Right ventricle myocardium inferior (tissue), 1 donor: ENCODE data around the gene TMEM151B. TPM values are rescaled to one million over a fixed set of nuclear protein-coding genes. Genes with fewer than 3 reads are reported as not detected.
"Not testable (repeated sequence)": the region's sequence is repeated elsewhere in the genome, so short reads cannot be mapped to it uniquely, and the experiment has no call there.

Source experiments
- ATAC-seq: fragments of 200-7000 bp; cut with Tn5 transposase; one replicate; pipeline ENCODE4 v1.9.1; 2020; ENCODE audit warnings: mild to moderate bottlenecking, moderate library complexity
- DNase-seq: peaks from one replicate; pipeline ENCODE4 v3.0.0; 2021; ENCODE audit errors: missing footprints
- intact Hi-C: fragments of 100-400 bp; cut with DNase I; formaldehyde crosslinking; loops from one replicate; pipeline ENCODE4 v1.11.0; 2022
- total RNA-seq: library from RNA; stranded (reverse); fragmentation: NEBNext Ultra II Directional; extraction: Animal tissue kit (Norgen Biotek cat#: 25700); gene quantifications from one replicate; pipeline ENCODE4 v1.2.1, GENCODE V29; 2021
- donor health status: DM: no; HTN: yes; CAD: no; lungs with severe emphysema.

The TMEM151B gene
- total RNA-seq, 1 donor from 2014 or later: not detected

- ATAC-seq (peak; percentile 83), DNase-seq (peak; percentile 74)
- intact Hi-C loops: loop anchor here (1.0 to 5.0 kb wide), 3 partner anchors 70 to 242 kb away; no protein-coding TSS in a partner anchor
These were observed 68.2 kb downstream of the TMEM151B start for GRCh38 chr6:44338228-44339122.

- no peak for ATAC-seq
- intact Hi-C loops: loop anchor here (2.0 to 5.0 kb wide), 2 partner anchors 167 to 242 kb away; no protein-coding TSS in a partner anchor
- no peak for DNase-seq
These were observed 69.1 kb downstream of the TMEM151B start for GRCh38 chr6:44339301-44339700.

- intact Hi-C loops: loop anchor here (2.0 to 5.0 kb wide), 2 partner anchors 168 to 243 kb away; no protein-coding TSS in a partner anchor
- ATAC-seq: no peak
- no peak for DNase-seq
These were observed 69.7 kb downstream of the TMEM151B start for GRCh38 chr6:44339763-44340625.

GRCh38 chr6:44341095-44341890, 71.0 kb downstream of the TMEM151B start:
- no peak for ATAC-seq
- DNase-seq: no peak
- intact Hi-C loops: no loop called here

GRCh38 chr6:44342052-44342451, 71.8 kb downstream of the TMEM151B start:
- ATAC-seq: peak; percentile 49
- no peak for DNase-seq
- intact Hi-C loops: no loop called here

- ATAC-seq: peak; percentile 42
- DNase-seq: no peak
- intact Hi-C loops: no loop called here
These were observed 72.2 kb downstream of the TMEM151B start, which contains the start of gene SPATS1 for GRCh38 chr6:44342489-44342888. Gene SPATS1 (plus strand): TSS chr6:44342650. CDS start chr6:44343096, 446 bp downstream.

- ATAC-seq, intact Hi-C loops, DNase-seq: not testable (repeated sequence)
These were observed 76.6 kb downstream of the TMEM151B start for GRCh38 chr6:44346818-44347217.

GRCh38 chr6:44349904-44350649, 79.8 kb downstream of the TMEM151B start:
- DNase-seq (no peak), ATAC-seq (no peak)
- intact Hi-C loops: no loop called here

GRCh38 chr6:44350650-44350994, 80.4 kb downstream of the TMEM151B start:
- ATAC-seq, intact Hi-C loops, DNase-seq: not testable (repeated sequence)

- no peak for DNase-seq
- intact Hi-C loops: no loop called here
- no peak for ATAC-seq
These were observed 82.0 kb downstream of the TMEM151B start for GRCh38 chr6:44352259-44352658.

GRCh38 chr6:44353336-44353735, 83.1 kb downstream of the TMEM151B start:
- no peak for DNase-seq
- no peak for ATAC-seq
- intact Hi-C loops: no loop called here

GRCh38 chr6:44355640-44356039, 85.4 kb downstream of the TMEM151B start:
- ATAC-seq (no peak), DNase-seq (no peak)

GRCh38 chr6:44356487-44356886, 86.2 kb downstream of the TMEM151B start:
- intact Hi-C loops: no loop called here
- ATAC-seq: no peak
- no peak for DNase-seq

More at GRCh38 chr6:44355640-44356039, 85.4 kb downstream of the TMEM151B start:
- intact Hi-C loops: no loop called here

Other genes starting within 250 kb of the TMEM151B start
- 41.7 TPM for gene MRPL14, start 143.0 kb upstream of the TMEM151B start, total RNA-seq
- 44.5 TPM for gene TMEM63B, start 142.9 kb upstream of the TMEM151B start, total RNA-seq
- 0.27 TPM for gene CAPN11, start 111.6 kb upstream of the TMEM151B start, total RNA-seq
- gene MYMX, start 53.5 kb upstream of the TMEM151B start, total RNA-seq: not detected
- 170 TPM for gene SLC29A1, start 46.9 kb upstream of the TMEM151B start, total RNA-seq
- 867 TPM for gene HSP90AB1, start 23.3 kb upstream of the TMEM151B start, total RNA-seq
- gene SLC35B2, start 12.9 kb upstream of the TMEM151B start, total RNA-seq: 21.3 TPM
- gene NFKBIE, start 4.9 kb upstream of the TMEM151B start, total RNA-seq: 2.4 TPM
- 10.6 TPM for gene AARS2, start 42.9 kb downstream of the TMEM151B start, total RNA-seq
- not detected for gene SPATS1, start 72.2 kb downstream of the TMEM151B start, total RNA-seq
- gene CDC5L, start 117.3 kb downstream of the TMEM151B start, total RNA-seq: 18.6 TPM